Peyer's patch (tissue), 4 donors: ENCODE results near the gene TEAD4. TPM values are rescaled to one million over a fixed set of nuclear protein-coding genes. Genes with fewer than 3 reads are reported as not detected.
A peak's percentile ranks its signal among the peaks of the same experiment; 100 is the strongest.

Experiments
- DNase-seq, 3 donors: peaks; one replicate each; pipeline ENCODE4 v3.0.0-alpha.2; 2017 to 2019
- H3K27ac ChIP-seq, 4 donors: fragments of 200-600 bp; sonication (generic); one replicate each; pipeline ENCODE4 v1.5.1; 2016 to 2019
- H3K27me3 ChIP-seq, 2 donors: fragments of 200-600 bp; sonication (generic); one replicate each; pipeline ENCODE4 v1.5.1; 2019
- H3K36me3 ChIP-seq, 3 donors: fragments of 200-600 bp; sonication (generic); one replicate each; pipeline ENCODE4 v1.5.1; 2016 to 2019
- H3K4me1 ChIP-seq, 4 donors: fragments of 200-600 bp; sonication (generic); one replicate each; pipeline ENCODE4 v1.5.1; 2016 to 2019
- H3K4me3 ChIP-seq, 4 donors: fragments of 200-600 bp; sonication (generic); 1 replicate in 3 of 4; 2 replicates in 1 of 4; pipeline ENCODE4 v1.5.1; 2016 to 2019; ENCODE audit warnings: mild to moderate bottlenecking in 1 of 4
- H3K9me3 ChIP-seq, 4 donors: fragments of 200-600 bp; sonication (generic); one replicate each; pipeline ENCODE4 v1.5.1; 2016 to 2019; ENCODE audit warnings: mild to moderate bottlenecking in 1 of 4
- CTCF ChIP-seq, 6 experiments: fragments of 450-650 bp in 4 of 6; fragments of 200-600 bp in 2 of 6; sonication (generic) in 1 of 6; IDR thresholded peaks; one replicate each; pipeline ENCODE4 v1.5.1; 2017 to 2019; ENCODE audit warnings: antibody characterized with exemption in 6 of 6, mild to moderate bottlenecking in 3 of 6, moderate library complexity in 1 of 6
- POLR2A ChIP-seq, 2 donors: fragments of 450-650 bp; IDR thresholded peaks; one replicate each; pipeline ENCODE4 v1.5.1; 2017; ENCODE audit warnings: antibody characterized with exemption in 2 of 2, mild to moderate bottlenecking in 2 of 2, moderate library complexity in 2 of 2
- total RNA-seq, 4 donors: library from RNA; depleted of rRNA; stranded (reverse); fragments of >200 nt; gene quantifications; one replicate each; pipeline ENCODE4 v1.1.0, GENCODE V29; 2016

TEAD4 gene
- total RNA-seq, 4 donors from 2014 or later, result 4.3 to 6.6 (median 5.1) TPM

DNA sequence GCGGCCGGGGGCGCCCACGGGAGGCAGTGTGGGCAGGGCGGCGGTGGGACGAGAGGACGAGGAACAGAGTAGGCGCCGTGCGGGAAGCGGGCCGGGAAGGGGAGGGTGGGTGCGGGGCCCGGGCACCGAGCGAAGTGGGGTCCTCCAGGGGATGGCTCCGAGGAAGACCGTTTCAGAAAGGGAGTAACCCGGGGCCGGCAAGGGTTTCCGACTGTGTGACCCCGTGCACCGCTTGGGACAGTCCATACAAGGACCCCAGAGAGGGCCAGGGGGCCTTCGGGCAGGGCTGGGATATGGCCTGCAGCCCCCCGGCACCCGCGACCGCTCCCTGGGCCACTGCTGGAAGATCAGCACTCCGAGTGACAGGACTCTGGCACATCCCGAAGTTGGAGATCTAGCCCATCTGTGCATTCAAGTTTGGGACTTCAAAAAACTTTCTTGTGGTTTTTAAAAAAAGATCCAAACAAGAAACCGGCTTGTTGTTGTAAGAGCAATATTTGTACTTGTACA lies 118.4 kb downstream of the TEAD4 start:
- no peaks in the 10 kb centered on the region for H3K27me3 ChIP-seq
- TF ChIP-seq POLR2A (IDR thresholded peaks at IDR 0.05) (no peak), CTCF (IDR thresholded peaks at IDR 0.05) (no peak)
- peak overlapping the region; percentile 71 to 93 (median 85) for H3K27ac ChIP-seq
- H3K4me1 ChIP-seq, result peaks cover 0 to 8% (median 3%) of the 10 kb centered on the region in 4 donors
- H3K4me3 ChIP-seq, result peak overlapping the region; percentile 67 to 89 (median 82)
- H3K9me3 ChIP-seq, result no peaks in the 10 kb centered on the region
- H3K36me3 ChIP-seq, result no peaks in the 10 kb centered on the region
- DNase-seq, result peak in 2 of 3 donors; percentile 18 to 53

- TF ChIP-seq POLR2A (IDR thresholded peaks at IDR 0.05) (no peak), CTCF (IDR thresholded peaks at IDR 0.05) (no peak)
- Histone ChIP-seq H3K9me3 (no peaks in the 10 kb centered on the region), H3K4me1 (peaks cover 0 to 10% (median 3%) of the 10 kb centered on the region in 4 donors), H3K4me3 (peak overlapping the region in 3 of 4 donors; percentile 78 to 89 (median 85)), H3K36me3 (no peaks in the 10 kb centered on the region), H3K27ac (peak overlapping the region in 1 of 4 donors; percentile 93), H3K27me3 (no peaks in the 10 kb centered on the region)
- peak in 1 of 3 donors; percentile 7 for DNase-seq
Measured at GRCh38 chr12:3078086-3078820, 119.1 kb downstream of the TEAD4 start.

DNA sequence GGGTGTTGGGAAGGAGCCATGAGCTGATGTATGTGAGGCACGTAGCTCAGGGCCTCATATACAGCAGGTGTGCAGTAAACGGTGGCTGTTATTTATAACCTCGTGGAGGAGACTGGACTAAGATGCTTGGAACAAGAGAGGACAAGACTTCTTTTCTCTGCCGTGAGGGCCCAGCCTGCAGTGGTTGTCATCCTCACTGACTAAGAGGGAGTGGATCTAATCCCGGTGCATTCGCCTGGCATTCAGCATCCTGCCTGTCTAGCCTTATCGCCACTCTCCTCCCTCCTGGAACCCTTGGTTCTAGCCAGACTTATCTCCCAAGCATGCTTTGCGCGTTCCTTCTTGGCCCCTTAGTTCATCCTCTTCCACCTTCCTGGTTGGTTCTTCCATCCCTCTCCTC lies 121.9 kb downstream of the TEAD4 start:
- Histone ChIP-seq H3K36me3 (no peaks in the 10 kb centered on the region), H3K4me1 (peaks cover 0 to 27% (median 3%) of the 10 kb centered on the region in 4 donors), H3K9me3 (no peaks in the 10 kb centered on the region), H3K4me3 (no peak overlapping the region), H3K27me3 (no peaks in the 10 kb centered on the region), H3K27ac (no peak overlapping the region)
- no peak for TF ChIP-seq POLR2A (IDR thresholded peaks at IDR 0.05)
- no peak for TF ChIP-seq CTCF (IDR thresholded peaks at IDR 0.05)
- DNase-seq, result peak in 1 of 3 donors; percentile 12

GRCh38 chr12:3081886-3082285 lies 122.7 kb downstream of the TEAD4 start:
- H3K9me3 ChIP-seq, result no peaks in the 10 kb centered on the region
- peaks cover 0 to 22% (median 0%) of the 10 kb centered on the region in 4 donors for H3K4me1 ChIP-seq
- no peak for DNase-seq
- no peak overlapping the region for H3K4me3 ChIP-seq
- TF ChIP-seq POLR2A (IDR thresholded peaks at IDR 0.05) (no peak), CTCF (IDR thresholded peaks at IDR 0.05) (no peak)
- H3K27ac ChIP-seq, result no peak overlapping the region
- H3K36me3 ChIP-seq, result no peaks in the 10 kb centered on the region
- no peaks in the 10 kb centered on the region for H3K27me3 ChIP-seq

DNA sequence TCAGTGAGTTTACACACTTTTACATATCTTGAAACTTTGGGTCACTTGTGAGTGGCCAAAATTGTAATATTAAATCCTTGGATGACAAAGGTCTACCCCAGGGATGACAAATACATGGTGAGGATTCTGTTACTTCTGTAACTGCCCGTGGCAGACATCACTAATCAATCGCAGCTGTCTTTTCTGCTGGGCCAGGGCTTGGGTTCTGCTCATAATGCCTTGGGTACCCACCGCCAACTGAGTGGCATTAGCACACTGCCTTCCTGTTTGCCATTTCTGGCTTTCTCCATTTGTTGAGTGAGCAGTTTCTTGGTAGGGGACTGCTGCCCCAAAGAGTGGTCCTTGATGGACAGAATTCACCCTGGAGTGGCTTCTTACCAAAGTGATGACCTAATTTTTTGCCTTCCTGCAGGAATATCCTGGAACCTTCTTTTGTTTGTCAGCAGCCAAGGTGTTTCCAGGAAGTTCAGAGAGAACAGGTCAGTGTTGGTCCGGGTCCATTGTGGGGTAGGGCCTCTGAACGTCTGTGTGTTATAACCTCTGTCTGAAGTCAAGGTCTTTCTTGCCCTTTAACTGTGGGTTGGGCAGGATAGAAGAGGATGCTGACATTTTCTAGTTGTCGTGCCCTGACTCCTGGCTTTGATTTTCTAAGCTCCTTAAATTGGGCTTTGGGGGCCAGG lies 124.2 kb downstream of the TEAD4 start:
- DNase-seq, result no peak
- H3K9me3 ChIP-seq, result no peaks in the 10 kb centered on the region
- no peaks in the 10 kb centered on the region for H3K36me3 ChIP-seq
- no peak overlapping the region for H3K27ac ChIP-seq
- TF ChIP-seq CTCF (IDR thresholded peaks at IDR 0.05) (no peak), POLR2A (IDR thresholded peaks at IDR 0.05) (no peak)
- H3K27me3 ChIP-seq, result no peaks in the 10 kb centered on the region
- H3K4me3 ChIP-seq, result no peak overlapping the region
- peaks cover 0 to 21% (median 0%) of the 10 kb centered on the region in 4 donors for H3K4me1 ChIP-seq
